Gastrocnemius medialis (tissue), 4 donors: ENCODE data around the gene AKAP7.

Experiments
- CTCF ChIP-seq, 5 experiments: fragments of 450-650 bp in 3 of 5; fragments of 200-600 bp in 2 of 5; sonication (generic) in 2 of 5; IDR thresholded peaks in 4 of 5; conservative IDR thresholded peaks in 1 of 5; 1 replicate in 4 of 5; 2 replicates in 1 of 5; pipeline ENCODE4 v1.5.1; 2016 to 2019; ENCODE audit warnings: antibody characterized with exemption in 5 of 5, mild to moderate bottlenecking in 3 of 5, moderate library complexity in 3 of 5
- POLR2A ChIP-seq, 2 donors: fragments of 450-650 bp; IDR thresholded peaks; one replicate each; pipeline ENCODE4 v1.6.1; 2017; ENCODE audit warnings: antibody characterized with exemption in 2 of 2, mild to moderate bottlenecking in 2 of 2, moderate library complexity in 2 of 2

GRCh38 chr6:131269565-131270391, 134.5 kb downstream of the AKAP7 start:
- TF ChIP-seq CTCF (IDR thresholded peaks at IDR 0.05 in 4 of 5, conservative IDR thresholded peaks at IDR 0.05 in 1 of 5) (no peak), POLR2A (IDR thresholded peaks at IDR 0.05) (no peak)
